GM10248 (cell line): Measurements from ENCODE around the gene SORBS2.

Source experiments
- CTCF ChIA-PET: fragments of 300-600 bp; sonication (Branson Sonifier 250); formaldehyde crosslinking; extraction: SDS; loops from one replicate; lab custom pipeline; 2021; ENCODE audit warnings: antibody characterized with exemption; lab: Yijun Ruan, JAX
- POLR2A ChIA-PET: fragments of 350-650 bp; sonication (Branson Sonifier 250); formaldehyde crosslinking; extraction: SDS; loops from one replicate; lab custom pipeline; 2020; ENCODE audit warnings: antibody characterized with exemption; lab: Yijun Ruan, JAX
- DNase-seq: peaks from one replicate; pipeline ENCODE4 v3.0.0; 2012; ENCODE audit errors: extremely low spot score
- TF ChIP-seq, protein P1 (sequence below): IDR thresholded peaks from 2 replicates; pipeline ENCODE4 v1.5.1; 2012; ENCODE audit warnings: mild to moderate bottlenecking, low read depth; ENCODE audit errors: extremely low read depth, missing control alignments, control extremely low read depth

The SORBS2 gene

DNA sequence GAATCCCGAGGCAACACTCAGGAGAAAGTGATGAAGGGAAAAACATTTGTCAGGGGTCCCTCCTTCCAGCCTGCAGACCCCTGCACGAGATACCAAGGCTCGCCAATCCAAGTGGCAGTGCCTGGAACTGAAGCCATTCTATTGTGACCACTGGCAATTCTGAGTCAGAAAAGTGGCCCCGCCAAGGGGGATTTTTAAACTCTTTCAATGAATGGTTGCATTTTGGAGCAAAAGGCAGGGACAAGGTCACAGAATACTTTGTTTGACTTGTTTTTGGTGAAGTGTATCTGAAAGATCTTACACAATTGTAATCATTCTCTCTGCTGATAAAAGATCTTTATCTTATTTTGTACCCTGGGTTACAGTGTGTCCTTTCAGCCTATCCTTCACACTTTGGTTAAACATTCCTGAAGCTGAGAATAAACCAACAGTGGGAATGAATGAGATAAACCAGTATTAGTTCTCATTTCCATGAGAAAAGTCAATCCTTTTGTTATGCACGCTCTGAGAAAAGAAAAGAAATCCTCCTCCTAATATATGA is 160.8 kb downstream of the SORBS2 start:
- ChIA-PET POLR2A (no interaction called here), CTCF (no interaction called here)
- no peak for DNase-seq
- TF ChIP-seq, protein P1, sequence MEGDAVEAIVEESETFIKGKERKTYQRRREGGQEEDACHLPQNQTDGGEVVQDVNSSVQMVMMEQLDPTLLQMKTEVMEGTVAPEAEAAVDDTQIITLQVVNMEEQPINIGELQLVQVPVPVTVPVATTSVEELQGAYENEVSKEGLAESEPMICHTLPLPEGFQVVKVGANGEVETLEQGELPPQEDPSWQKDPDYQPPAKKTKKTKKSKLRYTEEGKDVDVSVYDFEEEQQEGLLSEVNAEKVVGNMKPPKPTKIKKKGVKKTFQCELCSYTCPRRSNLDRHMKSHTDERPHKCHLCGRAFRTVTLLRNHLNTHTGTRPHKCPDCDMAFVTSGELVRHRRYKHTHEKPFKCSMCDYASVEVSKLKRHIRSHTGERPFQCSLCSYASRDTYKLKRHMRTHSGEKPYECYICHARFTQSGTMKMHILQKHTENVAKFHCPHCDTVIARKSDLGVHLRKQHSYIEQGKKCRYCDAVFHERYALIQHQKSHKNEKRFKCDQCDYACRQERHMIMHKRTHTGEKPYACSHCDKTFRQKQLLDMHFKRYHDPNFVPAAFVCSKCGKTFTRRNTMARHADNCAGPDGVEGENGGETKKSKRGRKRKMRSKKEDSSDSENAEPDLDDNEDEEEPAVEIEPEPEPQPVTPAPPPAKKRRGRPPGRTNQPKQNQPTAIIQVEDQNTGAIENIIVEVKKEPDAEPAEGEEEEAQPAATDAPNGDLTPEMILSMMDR = no peak

- POLR2A ChIA-PET = no interaction called here
Observed at GRCh38 chr4:185648631-185649030, 163.4 kb downstream of the SORBS2 start.

DNA sequence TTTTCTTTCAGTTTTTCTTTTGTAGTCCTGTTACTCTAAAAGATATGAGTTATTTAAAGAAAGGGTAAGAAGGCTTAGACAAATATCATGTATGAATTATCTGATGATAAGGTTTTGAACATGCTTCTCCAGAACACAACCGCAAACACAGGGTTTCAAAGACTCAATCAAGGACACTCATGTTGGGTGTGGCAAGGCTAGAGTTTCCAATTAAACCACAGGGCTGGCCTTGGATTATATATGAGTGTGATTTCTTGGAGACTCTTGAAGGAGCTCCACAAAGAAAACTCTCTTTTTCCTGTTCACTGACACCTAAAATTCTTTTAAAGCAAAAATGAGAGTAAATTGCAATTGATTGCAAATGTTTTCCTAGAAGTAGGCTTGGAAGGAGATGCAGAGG is 166.6 kb downstream of the SORBS2 start:
- DNase-seq = no peak
- CTCF ChIA-PET = interaction anchor here (1.2 to 9.4 kb wide), 4 partner anchors 9 to 391 kb away, joined by 3 to 88 read pairs (median 4); no protein-coding TSS in a partner anchor
- TF ChIP-seq, protein P1 = no peak
- POLR2A ChIA-PET = no interaction called here

More at GRCh38 chr4:185648631-185649030, 163.4 kb downstream of the SORBS2 start:
- no peak for DNase-seq
- CTCF ChIA-PET = no interaction called here
- TF ChIP-seq, protein P1 = no peak

DNA sequence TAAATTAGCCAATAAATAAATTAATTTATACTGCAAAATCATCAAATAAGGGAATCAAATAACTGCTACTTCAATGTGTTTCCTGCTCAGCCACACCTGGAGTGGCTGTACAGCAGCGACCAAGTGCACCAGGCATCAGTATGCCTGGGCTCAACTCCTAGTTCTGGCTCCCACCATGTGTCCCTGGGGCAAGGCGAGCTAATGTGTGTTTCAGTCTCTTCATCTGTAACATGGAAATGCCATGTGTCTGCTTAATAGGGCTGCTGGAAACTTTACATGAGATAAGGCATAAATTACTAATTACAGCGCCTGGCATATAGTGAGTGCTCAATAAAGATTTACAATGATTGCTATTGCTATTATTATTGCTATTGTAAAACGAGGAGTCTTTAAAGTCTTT is 167.6 kb downstream of the SORBS2 start:
- POLR2A ChIA-PET = no interaction called here
- TF ChIP-seq, protein P1 = no peak
- DNase-seq = no peak
- CTCF ChIA-PET = interaction anchor here (1.3 to 9.4 kb wide), 4 partner anchors 8 to 392 kb away, joined by 3 to 88 read pairs (median 4); no protein-coding TSS in a partner anchor

- ChIA-PET CTCF (interaction anchor here (1.4 to 9.4 kb wide), 3 partner anchors 378 to 397 kb away, joined by 4 to 88 read pairs (median 36); no protein-coding TSS in a partner anchor), POLR2A (no interaction called here)
- TF ChIP-seq, protein P1 = no peak
- no peak for DNase-seq
Observed at GRCh38 chr4:185642907-185643306, 169.1 kb downstream of the SORBS2 start.

- CTCF ChIA-PET = interaction anchor here (1.0 to 9.4 kb wide), 14 partner anchors 9 to 489 kb away, joined by 3 to 88 read pairs (median 4); no protein-coding TSS in a partner anchor
- POLR2A ChIA-PET = no interaction called here
Observed at GRCh38 chr4:185640811-185641675, 171.0 kb downstream of the SORBS2 start.

More at GRCh38 chr4:185640811-185641675, 171.0 kb downstream of the SORBS2 start:
- peak; percentile 51 for DNase-seq
- TF ChIP-seq, protein P1 = peak; percentile 37
